T1000 (cell line): ENCODE measurements around the gene SLC25A40.
"Not testable (repeated sequence)": the region's sequence is repeated elsewhere in the genome, so short reads cannot be mapped to it uniquely, and the experiment has no call there.

Experiments used
- DNase-seq: peaks from one replicate; lab custom pipeline; 2025; ENCODE audit warnings: mixed read lengths; lab: John Stamatoyannopoulos, UW

SLC25A40 gene, protein sequence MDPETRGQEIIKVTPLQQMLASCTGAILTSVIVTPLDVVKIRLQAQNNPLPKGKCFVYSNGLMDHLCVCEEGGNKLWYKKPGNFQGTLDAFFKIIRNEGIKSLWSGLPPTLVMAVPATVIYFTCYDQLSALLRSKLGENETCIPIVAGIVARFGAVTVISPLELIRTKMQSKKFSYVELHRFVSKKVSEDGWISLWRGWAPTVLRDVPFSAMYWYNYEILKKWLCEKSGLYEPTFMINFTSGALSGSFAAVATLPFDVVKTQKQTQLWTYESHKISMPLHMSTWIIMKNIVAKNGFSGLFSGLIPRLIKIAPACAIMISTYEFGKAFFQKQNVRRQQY

DNA sequence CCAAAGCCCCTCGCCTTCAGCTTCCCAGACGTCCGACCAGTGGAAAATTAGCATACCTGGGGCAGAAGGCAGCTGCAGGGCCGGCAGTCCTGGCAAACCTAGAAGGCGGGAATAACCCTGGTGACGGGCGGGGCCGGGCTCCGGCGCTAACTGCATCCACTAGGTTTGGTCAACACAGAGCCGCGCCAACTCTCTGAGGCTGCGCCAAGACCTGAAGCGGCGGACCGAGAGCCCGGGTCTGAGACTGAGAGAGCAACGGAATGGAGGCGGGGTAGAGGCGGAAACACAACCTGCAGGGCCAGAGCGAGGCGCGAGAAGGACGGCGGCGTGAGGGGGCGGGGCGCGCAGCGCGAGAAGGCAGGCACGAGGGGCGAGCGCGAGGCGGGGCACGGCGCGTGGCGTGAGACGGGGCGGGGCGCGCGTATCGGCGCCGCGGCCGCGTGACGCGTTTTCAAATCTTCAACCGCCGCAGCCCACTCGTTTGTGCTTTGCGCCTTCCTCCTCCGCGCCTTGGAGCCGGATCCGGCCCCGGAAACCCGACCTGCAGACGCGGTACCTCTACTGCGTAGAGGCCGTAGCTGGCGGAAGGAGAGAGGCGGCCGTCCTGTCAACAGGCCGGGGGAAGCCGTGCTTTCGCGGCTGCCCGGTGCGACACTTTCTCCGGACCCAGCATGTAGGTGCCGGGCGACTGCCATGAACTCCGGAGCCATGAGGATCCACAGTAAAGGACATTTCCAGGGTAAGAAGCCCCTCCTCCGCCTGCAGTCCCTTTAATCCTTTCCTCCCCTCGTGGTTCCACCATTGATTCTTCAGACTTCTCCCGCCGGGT, at the start of gene SLC25A40, which contains the start of gene DBF4:
TSS of gene SLC25A40 (minus strand) at position 321 of the 829 bp plus-strand sequence. CDS start 17,633 bp downstream, outside the sequence.
TSS of gene DBF4 (plus strand) at position 454 of the 829 bp plus-strand sequence. CDS start at position 694, 240 bp downstream.
- DNase-seq = peak; percentile 98

DNA sequence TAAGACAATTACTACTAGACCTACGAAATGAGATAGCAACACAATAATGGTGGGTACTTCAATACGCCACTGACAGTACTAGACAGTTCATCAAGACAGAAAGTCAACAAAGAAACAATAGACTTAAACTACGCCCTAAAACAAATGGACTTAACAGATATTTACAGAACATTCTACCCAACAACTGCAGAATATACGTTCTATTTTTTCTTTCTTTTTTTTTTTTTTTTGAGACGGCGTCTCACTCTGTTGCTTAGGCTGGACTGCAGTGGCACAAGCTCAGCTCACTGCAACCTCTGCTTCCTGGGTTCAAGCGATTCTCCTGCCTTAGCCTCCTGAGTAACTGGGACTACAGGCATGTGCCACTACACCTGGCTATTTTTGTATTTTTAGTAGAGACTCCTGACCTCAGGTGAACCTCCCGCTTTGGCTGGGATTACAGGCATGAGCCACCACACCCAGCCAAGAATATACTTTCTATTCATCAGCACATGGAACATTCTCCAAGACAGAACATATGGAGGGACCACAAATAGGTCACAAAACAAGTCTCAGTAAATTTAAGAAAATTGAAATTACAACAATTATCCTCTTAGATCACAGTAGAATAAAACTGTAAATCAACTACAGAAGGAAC, 46.7 kb upstream of the SLC25A40 start:
- DNase-seq = not testable (repeated sequence)

DNA sequence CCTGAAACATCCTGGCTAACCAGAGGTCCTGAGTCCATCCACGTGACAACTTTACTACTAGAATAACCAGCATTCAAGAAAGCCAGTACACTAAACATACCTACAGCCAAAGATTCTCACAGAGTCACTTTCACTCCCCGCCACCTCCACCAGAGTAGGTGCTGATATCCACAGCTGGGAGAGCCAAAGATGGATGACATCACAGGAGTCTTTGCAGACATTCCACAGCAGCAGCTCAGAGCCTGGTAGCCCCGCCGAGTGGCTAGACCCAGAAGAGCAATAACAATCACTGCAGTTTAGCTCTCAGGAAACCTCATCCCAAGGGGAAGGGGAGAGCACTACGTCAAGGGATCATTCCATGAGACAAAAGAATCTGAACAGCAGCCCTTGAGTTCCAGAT, 44.4 kb upstream of the SLC25A40 start:
- DNase-seq = no peak

DNA sequence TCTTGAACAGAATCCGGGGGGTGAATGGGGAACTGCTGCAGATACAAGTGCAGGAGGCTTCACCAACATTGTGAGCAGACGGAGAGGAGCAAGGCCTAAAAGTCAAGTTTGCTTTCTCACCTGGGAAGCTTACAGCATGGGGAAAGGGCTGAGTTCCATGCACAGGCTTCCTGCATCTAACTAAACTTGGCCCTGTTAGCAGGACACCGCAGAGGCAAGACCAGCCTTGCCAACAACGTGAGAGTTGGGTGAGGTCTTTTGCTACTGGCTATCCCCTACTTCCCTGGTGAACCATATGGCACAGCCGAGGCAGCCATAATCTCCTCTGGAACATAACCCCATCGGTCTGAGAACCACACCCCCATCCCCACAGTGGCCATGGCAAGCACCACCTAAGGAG, 43.7 kb upstream of the SLC25A40 start:
- no peak for DNase-seq

DNA sequence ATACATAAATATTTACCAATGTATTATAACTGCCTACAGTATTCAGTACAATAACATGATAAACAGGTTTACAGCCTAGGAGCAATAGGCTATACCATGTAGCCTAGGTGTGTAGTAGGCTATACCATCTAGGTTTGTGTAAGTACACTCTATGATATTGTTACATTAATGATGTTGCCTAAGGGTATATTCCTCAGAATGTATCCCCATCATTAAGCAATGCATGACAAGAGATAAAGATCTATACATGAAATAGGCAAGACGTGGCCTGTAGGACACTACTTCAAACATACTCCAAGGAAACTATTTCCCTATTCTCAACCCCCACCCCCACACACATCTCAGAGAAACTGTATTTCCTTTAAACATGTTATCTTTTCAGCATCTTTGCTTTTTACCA, 42.6 kb upstream of the SLC25A40 start:
- DNase-seq = no peak

DNA sequence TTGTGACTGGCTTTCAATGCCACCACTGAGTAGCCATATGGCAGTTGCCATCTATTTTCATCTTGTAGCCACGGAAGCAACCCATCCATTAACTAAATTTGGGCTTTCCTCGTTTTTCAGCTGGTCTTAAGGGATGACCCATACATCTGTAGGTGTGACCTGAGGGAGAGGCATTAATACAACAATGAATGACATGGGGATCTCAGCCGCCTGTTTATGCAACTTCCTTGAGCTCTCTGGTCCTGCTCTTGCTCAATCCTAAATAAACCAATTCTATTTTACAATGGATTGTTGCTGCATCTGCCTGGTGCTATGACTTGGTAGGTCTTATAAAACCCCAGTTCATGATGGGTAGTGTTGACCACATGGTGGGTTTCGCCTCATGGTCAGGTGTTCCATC, 36.0 kb upstream of the SLC25A40 start:
- no peak for DNase-seq

DNA sequence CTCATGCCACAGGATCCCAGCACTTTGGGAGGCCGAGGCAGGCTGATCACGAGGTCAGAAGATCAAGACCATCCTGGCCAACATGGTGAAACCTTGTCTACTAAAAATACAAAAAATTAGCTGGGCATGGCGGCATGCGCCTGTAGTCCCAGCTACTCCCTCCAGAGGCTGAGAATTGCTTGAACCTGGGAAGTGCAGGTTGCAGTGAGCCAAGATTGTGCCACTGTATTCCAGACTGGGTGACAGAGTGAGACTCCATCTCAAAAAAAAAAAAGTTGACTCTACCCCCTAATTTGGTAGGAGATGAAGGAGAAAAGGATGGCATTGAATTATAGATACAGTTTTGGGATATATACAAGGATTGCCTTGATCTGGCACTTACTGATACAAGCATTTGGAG, 32.7 kb upstream of the SLC25A40 start:
- DNase-seq = not testable (repeated sequence)

DNA sequence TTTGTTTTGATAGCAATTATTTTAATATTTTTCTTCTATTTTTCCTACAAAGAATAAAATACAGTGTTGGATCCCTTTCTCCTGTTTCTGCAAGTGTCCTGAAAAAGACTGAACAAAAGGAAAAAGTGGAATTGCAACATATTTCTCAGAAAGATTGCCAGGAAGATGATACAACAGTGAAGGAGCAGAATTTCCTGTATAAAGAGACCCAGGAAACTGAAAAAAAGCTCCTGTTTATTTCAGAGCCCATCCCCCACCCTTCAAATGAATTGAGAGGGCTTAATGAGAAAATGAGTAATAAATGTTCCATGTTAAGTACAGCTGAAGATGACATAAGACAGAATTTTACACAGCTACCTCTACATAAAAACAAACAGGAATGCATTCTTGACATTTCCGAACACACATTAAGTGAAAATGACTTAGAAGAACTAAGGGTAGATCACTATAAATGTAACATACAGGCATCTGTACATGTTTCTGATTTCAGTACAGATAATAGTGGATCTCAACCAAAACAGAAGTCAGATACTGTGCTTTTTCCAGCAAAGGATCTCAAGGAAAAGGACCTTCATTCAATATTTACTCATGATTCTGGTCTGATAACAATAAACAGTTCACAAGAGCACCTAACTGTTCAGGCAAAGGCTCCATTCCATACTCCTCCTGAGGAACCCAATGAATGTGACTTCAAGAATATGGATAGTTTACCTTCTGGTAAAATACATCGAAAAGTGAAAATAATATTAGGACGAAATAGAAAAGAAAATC, 31.2 kb upstream of the SLC25A40 start:
- not testable (repeated sequence) for DNase-seq

DNA sequence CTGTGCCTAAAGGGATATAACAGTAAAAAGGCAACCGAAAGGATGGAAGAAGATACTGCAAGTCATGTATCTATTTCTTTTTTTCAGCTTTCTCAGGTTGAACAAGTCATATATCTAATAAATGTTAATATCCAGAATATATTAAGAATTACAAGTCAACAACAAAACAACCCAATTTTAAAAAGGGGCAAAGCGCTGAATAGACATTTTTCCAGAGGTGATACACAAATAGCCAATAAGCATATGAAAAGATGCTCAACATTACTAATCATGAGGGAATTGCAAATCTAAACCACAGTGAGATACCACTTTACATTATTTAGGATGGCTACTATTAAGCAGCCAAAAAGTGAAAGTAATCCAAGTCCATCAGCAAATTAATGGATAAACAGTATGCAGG, 23.1 kb upstream of the SLC25A40 start:
- no peak for DNase-seq

DNA sequence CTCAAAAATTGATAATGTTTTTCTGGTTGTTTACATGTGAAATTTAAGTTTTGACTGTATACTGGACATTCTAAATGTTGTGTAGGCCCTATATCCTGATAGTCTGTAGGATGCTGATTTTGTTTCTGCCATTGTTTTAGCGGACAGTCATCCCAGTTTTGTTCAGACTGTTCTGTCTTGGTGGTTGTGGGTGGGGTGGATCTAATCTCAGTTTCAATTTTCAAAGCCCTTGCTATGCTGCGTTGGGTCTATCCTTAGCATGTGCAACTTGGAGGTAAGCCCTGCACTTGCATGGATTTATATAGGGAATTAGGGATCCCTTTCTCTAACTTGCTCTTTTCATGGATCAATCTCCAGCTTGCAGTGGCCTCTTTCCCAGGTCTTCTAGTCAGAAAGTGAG, 19.2 kb upstream of the SLC25A40 start:
- DNase-seq = no peak

DNA sequence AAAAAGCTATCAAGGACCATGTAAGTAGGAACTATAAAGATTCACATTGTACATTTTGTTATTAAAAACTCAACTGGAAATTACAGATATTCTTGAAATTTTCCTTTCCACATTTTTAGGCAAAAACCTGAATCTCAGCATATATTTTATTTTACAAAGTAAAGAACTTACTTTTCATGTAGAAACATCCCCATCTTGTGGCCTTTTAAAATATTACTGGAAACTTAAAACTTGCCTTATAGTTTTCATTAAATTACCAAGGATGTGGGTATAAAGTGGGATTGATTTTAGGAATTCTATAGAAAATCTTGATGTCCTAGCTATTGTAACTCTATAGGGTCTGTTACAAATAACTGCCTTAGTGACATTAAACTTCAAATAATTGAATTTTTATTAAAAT, 10.7 kb upstream of the SLC25A40 start:
- no peak for DNase-seq

DNA sequence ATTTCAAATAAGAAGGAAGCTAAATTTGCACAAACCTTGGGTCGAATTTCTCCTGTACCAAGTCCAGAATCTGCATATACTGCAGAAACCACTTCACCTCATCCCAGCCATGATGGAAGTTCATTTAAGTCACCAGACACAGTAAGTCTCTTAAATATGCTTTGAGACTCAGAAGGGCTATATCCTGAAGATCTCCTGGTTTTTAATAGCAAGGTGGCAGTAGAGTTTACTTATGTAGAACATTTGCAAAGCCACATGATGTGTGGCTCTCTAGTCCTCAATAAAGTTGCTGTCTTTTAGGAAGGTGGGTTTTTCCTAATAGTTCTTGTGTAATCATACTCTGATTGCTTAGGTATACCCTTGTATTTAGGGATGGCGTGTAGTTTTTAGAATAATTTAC, 8.9 kb upstream of the SLC25A40 start:
- no peak for DNase-seq

DNA sequence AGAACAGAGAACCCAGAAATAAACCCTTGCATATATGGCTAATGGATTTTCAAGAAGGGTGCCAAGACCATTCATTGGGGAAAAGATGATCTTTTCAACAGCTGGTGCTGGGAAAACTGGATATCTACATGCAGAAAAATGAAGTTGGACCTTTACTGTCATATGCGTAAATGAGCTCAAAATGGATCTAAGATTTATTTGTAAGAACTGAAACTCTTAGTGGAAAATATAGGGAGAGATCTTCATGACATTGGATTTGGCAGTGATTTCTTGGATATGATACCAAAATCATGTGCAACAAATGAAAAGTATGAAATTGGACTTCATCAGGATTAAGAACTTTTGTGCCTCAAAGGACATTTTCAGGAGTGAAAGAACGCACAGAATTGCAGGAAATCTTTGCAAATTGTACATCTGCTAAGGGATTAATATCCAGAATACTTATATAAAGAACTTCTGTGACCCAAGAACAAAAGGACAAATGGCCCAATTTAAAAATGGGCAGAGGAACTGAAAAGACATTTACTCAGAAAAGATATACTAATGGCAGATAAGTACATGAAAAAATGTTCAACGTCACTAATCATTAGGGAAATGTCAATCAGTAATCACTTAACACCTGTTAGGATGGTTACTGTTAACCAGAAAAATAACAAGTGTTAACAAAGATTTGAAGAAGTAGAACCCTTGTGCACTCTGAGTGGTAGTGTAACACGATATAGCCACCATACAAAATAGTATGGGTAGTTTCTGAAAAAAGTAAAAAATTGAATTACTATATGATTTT, 6.2 kb upstream of the SLC25A40 start:
- no peak for DNase-seq

DNA sequence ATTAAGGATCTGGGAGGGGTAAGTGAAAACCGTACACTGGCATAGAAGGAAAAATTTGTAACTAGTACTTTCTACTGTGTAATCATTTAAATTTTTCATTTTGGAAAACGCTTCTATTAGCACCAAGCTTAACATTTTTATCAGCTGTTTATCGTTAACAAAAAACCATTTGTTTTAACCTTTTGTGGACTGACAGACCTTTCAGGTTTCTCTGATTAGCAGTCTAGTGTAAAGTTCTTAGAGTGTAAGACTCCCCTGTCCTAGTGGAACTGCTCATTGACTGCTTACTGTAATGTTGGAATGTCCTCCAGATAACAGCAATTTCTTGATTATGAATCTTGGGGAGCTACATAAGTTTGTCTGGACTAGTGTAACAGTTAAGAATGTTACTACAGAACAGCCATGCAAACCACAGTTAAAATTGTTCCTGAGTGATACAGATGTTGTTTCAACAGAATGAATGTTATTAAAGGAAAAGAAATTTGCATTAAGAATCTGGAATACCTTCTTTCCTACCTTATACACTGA, 2.1 kb upstream of the SLC25A40 start:
- no peak for DNase-seq

DNA sequence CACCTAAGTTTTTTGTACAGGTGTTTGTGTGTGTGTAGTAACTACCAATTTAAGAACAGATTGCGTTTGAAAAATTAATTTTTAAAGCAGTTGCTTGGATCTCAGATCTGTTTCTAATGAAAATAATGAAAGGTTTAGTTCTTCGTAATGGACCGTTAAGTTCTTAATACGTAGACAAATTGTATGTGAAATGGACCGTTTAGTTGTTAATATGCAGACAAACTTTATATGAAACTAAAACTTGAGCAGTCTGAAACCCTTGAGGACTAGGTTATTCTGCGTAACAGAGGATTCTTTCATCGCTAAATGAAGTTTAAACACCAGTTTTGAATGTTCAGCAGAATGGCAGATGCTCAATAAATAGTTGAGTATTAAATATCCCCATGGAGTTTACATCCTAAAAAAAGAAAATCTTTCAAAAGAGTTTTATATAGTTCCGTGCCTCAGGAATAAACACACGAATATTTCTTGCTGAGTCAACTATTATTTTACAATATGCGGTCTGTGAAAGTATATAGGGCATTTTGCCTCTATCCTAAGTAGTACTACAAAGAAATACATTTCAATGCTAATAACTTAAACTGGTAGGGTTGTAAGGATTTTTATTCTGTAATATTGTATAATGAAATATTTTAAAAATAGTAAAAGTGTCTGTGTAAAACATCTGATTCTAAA, 1.3 kb upstream of the SLC25A40 start:
- DNase-seq = no peak

DNA sequence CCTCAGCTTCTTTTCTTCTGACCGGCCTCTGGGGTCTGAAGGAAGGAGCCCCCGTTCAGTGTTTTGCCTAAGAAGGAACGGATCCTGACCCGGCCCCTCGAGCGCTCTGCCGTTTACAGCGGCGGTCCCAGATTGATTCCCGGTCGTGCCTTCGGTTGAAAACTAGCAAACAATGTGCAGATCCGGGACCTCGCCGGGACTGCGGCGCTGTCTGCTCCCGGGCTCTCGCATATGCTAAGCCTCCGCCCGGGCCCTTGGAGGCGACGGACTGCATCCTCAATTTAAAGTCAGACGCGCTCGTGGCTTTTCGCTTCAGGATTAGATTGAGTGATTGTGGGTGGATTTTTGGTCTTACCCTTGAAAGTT, 692 bp upstream of the SLC25A40 start:
- no peak for DNase-seq

DNA sequence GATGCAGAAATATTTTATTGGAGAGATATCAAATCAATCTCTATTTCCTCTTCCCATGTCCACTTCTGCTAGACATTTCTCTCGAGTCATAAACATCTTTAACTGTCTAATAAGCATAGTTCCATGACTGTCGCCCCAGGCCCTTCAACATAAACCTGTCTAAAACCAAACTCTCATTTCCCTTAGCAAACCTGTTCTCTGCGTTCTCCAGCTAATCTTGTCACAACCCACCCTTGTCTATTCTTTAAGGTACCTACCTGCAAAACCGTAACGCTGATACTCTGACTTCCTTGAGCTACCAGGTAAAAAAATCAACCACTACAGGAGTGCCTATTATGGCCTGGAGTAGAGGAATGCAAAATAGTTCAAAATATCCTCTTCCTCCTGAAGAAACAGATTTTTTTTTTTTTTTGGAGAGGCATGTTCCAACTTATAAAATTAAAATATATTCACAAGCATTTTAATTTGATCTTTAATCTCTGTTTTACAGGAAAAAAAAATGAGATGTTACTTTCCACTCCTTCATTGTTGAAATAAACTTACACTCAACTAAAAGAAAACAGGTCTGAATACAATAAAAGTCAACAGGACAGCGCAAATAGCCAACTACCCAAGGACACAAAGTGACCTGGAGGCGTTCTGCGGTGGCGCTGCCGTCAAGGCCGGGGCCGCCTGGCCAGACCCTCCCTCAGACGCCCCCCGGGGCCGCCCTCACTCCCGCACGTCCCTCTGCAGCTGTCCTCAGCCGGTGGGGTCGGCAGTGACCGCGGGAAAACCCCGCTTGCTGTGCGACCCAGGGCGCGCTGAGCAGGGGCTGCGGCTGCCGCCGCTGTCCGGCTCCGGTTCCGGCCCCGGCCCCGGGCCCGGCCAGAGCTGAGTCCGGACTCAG, 765 bp downstream of the SLC25A40 start:
- no peak for DNase-seq

DNA sequence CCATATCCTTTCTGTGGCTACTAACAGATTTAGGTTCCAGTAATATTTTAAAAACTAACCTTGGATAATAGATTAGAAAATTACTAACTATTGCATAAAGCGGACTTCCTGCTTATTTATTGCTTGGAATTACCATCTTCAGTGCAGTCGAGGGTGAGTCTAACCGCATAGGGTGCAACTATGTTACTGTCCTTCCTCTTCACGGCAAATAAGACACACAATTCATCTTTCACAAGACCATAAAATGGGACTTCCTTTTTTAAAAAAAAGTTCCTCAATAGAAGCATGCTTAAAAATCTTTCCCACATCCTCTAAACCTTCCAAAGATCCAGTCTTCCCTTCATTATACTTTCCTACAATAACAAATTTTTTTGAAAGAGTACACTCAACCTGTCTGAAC, 2.1 kb downstream of the SLC25A40 start:
- DNase-seq = no peak

DNA sequence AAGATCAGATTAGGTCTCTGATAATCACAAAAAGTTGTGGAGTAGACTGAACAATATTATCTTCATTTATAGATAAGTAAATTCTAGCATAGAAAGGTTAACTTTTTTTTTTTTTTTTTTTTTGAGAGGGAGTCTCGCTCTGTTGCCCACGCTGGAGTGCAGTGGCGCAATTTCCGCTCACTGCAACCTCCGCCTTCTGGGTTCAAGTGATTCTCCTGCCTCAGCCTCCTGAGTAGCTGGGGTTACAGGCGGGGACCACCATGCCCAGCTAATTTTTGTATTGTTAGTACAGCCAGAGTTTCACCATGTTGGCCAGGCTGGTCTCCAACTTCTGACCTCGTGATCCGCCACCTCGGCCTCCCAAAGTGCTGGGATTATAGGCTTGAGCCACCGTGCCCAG, 2.8 kb downstream of the SLC25A40 start:
- not testable (repeated sequence) for DNase-seq
